ENCODE results near the gene TRAPPC14. TPM values are rescaled to one million over a fixed set of nuclear protein-coding genes. Genes with fewer than 3 reads are reported as not detected.

The TRAPPC14 gene
- total and polyA plus RNA-seq, 8 donors, result 5.1 to 34.6 (median 10.4) TPM

GRCh38 chr7:100167912-100168323, 9.4 kb upstream of the TRAPPC14 start:
- no peaks in the 10 kb centered on the region for H3K9me3 ChIP-seq
- no peak for FAIRE-seq
- intact Hi-C loops (cut with DNase I), result no loop called here
- H3K27ac ChIP-seq, result no peak overlapping the region
- H3K4me1 ChIP-seq, result peaks cover 0 to 10% (median 0%) of the 10 kb centered on the region in 3 donors
- H3K27me3 ChIP-seq, result no peaks in the 10 kb centered on the region
- no peak for TF ChIP-seq CTCF (IDR thresholded peaks at IDR 0.05)
- H3K4me3 ChIP-seq, result peak overlapping the region in 2 of 4 donors; percentile 7 to 41
- no peaks in the 10 kb centered on the region for H3K36me3 ChIP-seq
- WGBS, 2 donors, result 1 to 5% methylated on average over 11 of the region's 11 CpGs
- DNase-seq, result peak in 1 of 6 donors; percentile 48
- peak in 3 of 4 donors; percentile 27 to 53 (median 28) for ATAC-seq

GRCh38 chr7:100166970-100167911, 8.7 kb upstream of the TRAPPC14 start:
- DNase-seq, result peak in 1 of 6 donors; percentile 43
- 30 to 38% methylated on average over 14 of the region's 14 CpGs for WGBS, 2 donors
- intact Hi-C loops (cut with DNase I), result no loop called here
- Histone ChIP-seq H3K27ac (no peak overlapping the region), H3K4me3 (peak overlapping the region in 1 of 4 donors; percentile 41), H3K27me3 (no peaks in the 10 kb centered on the region), H3K4me1 (peaks cover 0 to 10% (median 0%) of the 10 kb centered on the region in 3 donors), H3K36me3 (no peaks in the 10 kb centered on the region), H3K9me3 (no peaks in the 10 kb centered on the region)
- peak in 1 of 4 donors; percentile 8 for ATAC-seq
- TF ChIP-seq CTCF (IDR thresholded peaks at IDR 0.05), result no peak
- FAIRE-seq, result no peak

- 52 to 59% methylated on average over 16 of the region's 16 CpGs for WGBS, 2 donors
- no peak for FAIRE-seq
- intact Hi-C loops (cut with DNase I), result no loop called here
Observed at GRCh38 chr7:100166317-100166940, 7.9 kb upstream of the TRAPPC14 start.

GRCh38 chr7:100163871-100164270, 5.3 kb upstream of the TRAPPC14 start:
- 70 to 83% methylated on average over 5 of the region's 5 CpGs for WGBS, 2 donors
- H3K9me3 ChIP-seq, result no peaks in the 10 kb centered on the region
- no peak for ATAC-seq

More at GRCh38 chr7:100166317-100166940, 7.9 kb upstream of the TRAPPC14 start:
- peaks cover 0 to 7% (median 0%) of the 10 kb centered on the region in 3 donors for H3K4me1 ChIP-seq
- no peak for ATAC-seq
- no peak overlapping the region for H3K4me3 ChIP-seq
- peak in 2 of 6 donors; percentile 54 to 63 for DNase-seq
- H3K9me3 ChIP-seq, result no peaks in the 10 kb centered on the region
- H3K27me3 ChIP-seq, result no peaks in the 10 kb centered on the region
- no peak overlapping the region for H3K27ac ChIP-seq
- TF ChIP-seq CTCF (IDR thresholded peaks at IDR 0.05), result no peak
- H3K36me3 ChIP-seq, result no peaks in the 10 kb centered on the region

More at GRCh38 chr7:100163871-100164270, 5.3 kb upstream of the TRAPPC14 start:
- intact Hi-C loops (cut with DNase I), result no loop called here
- Histone ChIP-seq H3K4me3 (no peak overlapping the region), H3K4me1 (peaks cover 0 to 7% (median 0%) of the 10 kb centered on the region in 3 donors), H3K27ac (no peak overlapping the region), H3K27me3 (no peaks in the 10 kb centered on the region), H3K36me3 (no peaks in the 10 kb centered on the region)
- DNase-seq (no peak), FAIRE-seq (no peak)
- no peak for TF ChIP-seq CTCF (IDR thresholded peaks at IDR 0.05)
